Peyer's patch (tissue), 4 donors: ENCODE data around the gene MUTYH.

Experiments used
- POLR2A ChIP-seq, 2 donors: fragments of 450-650 bp; IDR thresholded peaks; one replicate each; pipeline ENCODE4 v1.5.1; 2017; ENCODE audit warnings: antibody characterized with exemption in 2 of 2, mild to moderate bottlenecking in 2 of 2, moderate library complexity in 2 of 2
- TF ChIP-seq, protein P1 (sequence below), 6 experiments: fragments of 450-650 bp in 4 of 6; fragments of 200-600 bp in 2 of 6; sonication (generic) in 1 of 6; IDR thresholded peaks; one replicate each; pipeline ENCODE4 v1.5.1; 2017 to 2019; ENCODE audit warnings: antibody characterized with exemption in 6 of 6, mild to moderate bottlenecking in 3 of 6, moderate library complexity in 1 of 6

DNA sequence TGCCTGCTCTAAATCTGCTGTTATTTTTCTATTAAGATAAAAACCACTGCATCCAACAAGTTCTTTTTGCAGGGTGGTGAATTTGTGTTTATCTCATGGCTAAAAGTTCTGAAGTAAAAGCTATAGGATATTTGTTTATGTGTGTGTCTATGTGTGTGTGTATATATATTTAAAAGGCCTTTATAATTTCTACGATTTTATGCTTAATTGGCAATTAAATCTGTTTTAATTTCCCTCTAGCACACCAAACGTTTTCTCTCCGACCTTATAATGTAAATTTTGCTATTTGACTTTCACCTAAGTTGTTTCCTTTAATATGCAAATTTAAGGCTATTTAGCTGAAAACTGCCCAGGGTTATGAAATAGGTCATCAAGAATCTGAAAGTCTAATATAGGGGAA, 33.3 kb downstream of the MUTYH start:
- TF ChIP-seq, protein P1, sequence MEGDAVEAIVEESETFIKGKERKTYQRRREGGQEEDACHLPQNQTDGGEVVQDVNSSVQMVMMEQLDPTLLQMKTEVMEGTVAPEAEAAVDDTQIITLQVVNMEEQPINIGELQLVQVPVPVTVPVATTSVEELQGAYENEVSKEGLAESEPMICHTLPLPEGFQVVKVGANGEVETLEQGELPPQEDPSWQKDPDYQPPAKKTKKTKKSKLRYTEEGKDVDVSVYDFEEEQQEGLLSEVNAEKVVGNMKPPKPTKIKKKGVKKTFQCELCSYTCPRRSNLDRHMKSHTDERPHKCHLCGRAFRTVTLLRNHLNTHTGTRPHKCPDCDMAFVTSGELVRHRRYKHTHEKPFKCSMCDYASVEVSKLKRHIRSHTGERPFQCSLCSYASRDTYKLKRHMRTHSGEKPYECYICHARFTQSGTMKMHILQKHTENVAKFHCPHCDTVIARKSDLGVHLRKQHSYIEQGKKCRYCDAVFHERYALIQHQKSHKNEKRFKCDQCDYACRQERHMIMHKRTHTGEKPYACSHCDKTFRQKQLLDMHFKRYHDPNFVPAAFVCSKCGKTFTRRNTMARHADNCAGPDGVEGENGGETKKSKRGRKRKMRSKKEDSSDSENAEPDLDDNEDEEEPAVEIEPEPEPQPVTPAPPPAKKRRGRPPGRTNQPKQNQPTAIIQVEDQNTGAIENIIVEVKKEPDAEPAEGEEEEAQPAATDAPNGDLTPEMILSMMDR (IDR thresholded peaks at IDR 0.05), result no peak
- no peak for TF ChIP-seq POLR2A (IDR thresholded peaks at IDR 0.05)
